HCT116 (cell line): ENCODE results near the gene LRRC4C. TPM values are rescaled to one million over a fixed set of nuclear protein-coding genes. Genes with fewer than 3 reads are reported as not detected.

Experiments used
- ATAC-seq: fragments of 200-7000 bp; cut with Tn5 transposase; 2 replicates; pipeline ENCODE4 v1.9.1; 2020; ENCODE audit warnings: mild to moderate bottlenecking, moderate library complexity
- BruUV-seq: library from RNA; stranded (reverse); fragments of 400-500 nt; replicated peaks from 2 replicates; lab custom pipeline; 2021; lab: Mats Ljungman, UMichigan
- CTCF ChIA-PET: fragments of 300-600 bp; sonication (Branson Sonifier 250); formaldehyde crosslinking; loops from one replicate; lab custom pipeline; 2021; ENCODE audit warnings: antibody characterized with exemption; lab: Charles Lee
- POLR2A ChIA-PET: fragments of 300-600, 350-600 bp; sonication (Branson Sonifier 250); formaldehyde crosslinking; loops from one replicate; lab custom pipeline; 2021; ENCODE audit warnings: antibody characterized with exemption; lab: Charles Lee
- RAD21 ChIA-PET, 2 experiments: fragments of 300-600 bp; sonication (Branson Sonifier 250); formaldehyde crosslinking; loops; one replicate each; lab custom pipeline; 2023; ENCODE audit warnings: low total read pairs in 2 of 2; ENCODE audit not compliant: uncharacterized antibody in 2 of 2, unreplicated experiment in 2 of 2, low non-redundant PET in 1 of 2; lab: Charles Lee
- DNase-seq: peaks from one replicate; pipeline ENCODE4 v3.0.0-alpha.2; 2010; ENCODE audit warnings: low read depth, low spot score
- H2AFZ ChIP-seq: fragments of 200-600 bp; shearing (Covaris generic), sonication (generic); 2 replicates; pipeline ENCODE4 v1.6.1; 2017; ENCODE audit warnings: low read depth, mixed run types, mixed read lengths, antibody characterized with exemption, low read length; ENCODE audit not compliant: poor library complexity, severe bottlenecking
- H3K27ac ChIP-seq: 2 replicates; pipeline ENCODE4 v1.5.1; 2012; ENCODE audit warnings: low read depth, low read length
- H3K27me3 ChIP-seq: fragments of 200-600 bp; sonication (generic); 2 replicates; pipeline ENCODE4 v1.6.1; 2016; ENCODE audit warnings: mixed run types, low read length, mixed read lengths; ENCODE audit not compliant: insufficient read depth
- H3K36me3 ChIP-seq, 2 experiments: fragments of 200-500 bp in 1 of 2; fragments of 200-600 bp in 1 of 2; sonication (Bioruptor generic) in 1 of 2; sonication (generic) in 1 of 2; 2 replicates each; pipeline versions ENCODE4 v1.5.1 to v1.6.1; 2014 to 2016; ENCODE audit warnings: low read length in 2 of 2, inconsistent platforms in 1 of 2, mixed read lengths in 1 of 2, mixed run types in 1 of 2; ENCODE audit not compliant: insufficient read depth in 2 of 2, control insufficient read depth in 1 of 2
- H3K4me1 ChIP-seq, 2 experiments: fragments of 200-600 bp in 1 of 2; sonication (generic) in 1 of 2; 2 replicates each; pipeline versions ENCODE4 v1.5.1 to v1.6.1; 2012 to 2017; ENCODE audit warnings: low read length in 2 of 2, inconsistent platforms in 1 of 2, mild to moderate bottlenecking in 1 of 2, mixed read lengths in 1 of 2, mixed run types in 1 of 2, moderate library complexity in 1 of 2; ENCODE audit not compliant: insufficient read depth in 2 of 2, control insufficient read depth in 1 of 2
- H3K4me2 ChIP-seq: fragments of 200-600 bp; sonication (generic); 2 replicates; pipeline ENCODE4 v1.6.1; 2017; ENCODE audit warnings: mixed run types, low read length, mixed read lengths
- H3K4me3 ChIP-seq, 2 experiments: fragments of 200-600 bp in 1 of 2; sonication (generic) in 1 of 2; replicated peaks in 1 of 2; 2 replicates each; pipeline ENCODE4 v1.5.1; 2011 to 2016; ENCODE audit warnings: low read length in 2 of 2, control low read depth in 1 of 2, low read depth in 1 of 2, mild to moderate bottlenecking in 1 of 2, mixed read lengths in 1 of 2, mixed run types in 1 of 2
- H3K79me2 ChIP-seq: fragments of 200-600 bp; sonication (generic); 2 replicates; pipeline ENCODE4 v1.6.1; 2017; ENCODE audit warnings: mild to moderate bottlenecking, mixed run types, low read length, moderate library complexity, mixed read lengths; ENCODE audit not compliant: insufficient read depth
- H3K9ac ChIP-seq: fragments of 200-600 bp; sonication (generic); 2 replicates; pipeline ENCODE4 v1.6.1; 2016; ENCODE audit warnings: low read length, mixed read lengths
- H3K9me2 ChIP-seq: fragments of 200-600 bp; sonication (generic), shearing (Covaris generic); 2 replicates; pipeline ENCODE4 v1.6.1; 2017; ENCODE audit warnings: mixed run types, mild to moderate bottlenecking, moderate library complexity; ENCODE audit not compliant: insufficient read depth
- H3K9me3 ChIP-seq, 2 experiments: fragments of 200-500 bp in 1 of 2; fragments of 200-600 bp in 1 of 2; sonication (Bioruptor generic) in 1 of 2; sonication (generic) in 1 of 2; 2 replicates each; pipeline ENCODE4 v1.6.1; 2014 to 2017; ENCODE audit warnings: low read length in 2 of 2, mixed read lengths in 2 of 2, inconsistent platforms in 1 of 2, low read depth in 1 of 2, mild to moderate bottlenecking in 1 of 2, mixed run types in 1 of 2, moderate library complexity in 1 of 2; ENCODE audit not compliant: control insufficient read depth in 1 of 2, insufficient read depth in 1 of 2
- H4K20me1 ChIP-seq: fragments of 200-600 bp; sonication (generic), shearing (Covaris generic); 2 replicates; pipeline ENCODE4 v1.6.1; 2017; ENCODE audit warnings: mixed run types, mild to moderate bottlenecking, moderate library complexity; ENCODE audit not compliant: insufficient read depth
- CBX3 ChIP-seq: IDR thresholded peaks from 2 replicates; pipeline ENCODE4 v1.6.1; 2012; ENCODE audit warnings: low read depth
- CTCF ChIP-seq, 3 experiments: fragments of 200-600 bp in 1 of 3; sonication (generic) in 1 of 3; IDR thresholded peaks in 2 of 3; conservative IDR thresholded peaks in 1 of 3; 2 replicates each; pipeline ENCODE4 v1.5.1; 2012 to 2017; ENCODE audit warnings: low read depth in 2 of 3, low read length in 2 of 3, antibody characterized with exemption in 1 of 3, borderline replicate concordance in 1 of 3, control low read depth in 1 of 3, mild to moderate bottlenecking in 1 of 3, mixed read lengths in 1 of 3, mixed run types in 1 of 3, moderate library complexity in 1 of 3; ENCODE audit not compliant: insufficient read depth in 1 of 3
- EGR1 ChIP-seq: IDR thresholded peaks from 2 replicates; pipeline ENCODE4 v1.6.1; 2012; ENCODE audit warnings: low read depth
- ELF1 ChIP-seq: IDR thresholded peaks from 2 replicates; pipeline ENCODE4 v1.6.1; 2012; ENCODE audit warnings: low read depth, borderline replicate concordance
- EZH2 ChIP-seq: fragments of 200-600 bp; sonication (generic); IDR thresholded peaks from 2 replicates; pipeline ENCODE4 v1.6.1; 2017; ENCODE audit warnings: antibody characterized with exemption, mixed run types
- EZH2phosphoT487 ChIP-seq: fragments of 200-600 bp; IDR thresholded peaks from 2 replicates; pipeline ENCODE4 v1.6.1; 2018; ENCODE audit warnings: antibody characterized with exemption, borderline replicate concordance
- FOSL1 ChIP-seq: IDR thresholded peaks from 2 replicates; pipeline ENCODE4 v1.6.1; 2012; ENCODE audit warnings: low read depth
- POLR2AphosphoS5 ChIP-seq: IDR thresholded peaks from 2 replicates; pipeline ENCODE4 v1.6.1; 2011; ENCODE audit warnings: mild to moderate bottlenecking, low read depth, low read length, moderate library complexity
- RAD21 ChIP-seq: IDR thresholded peaks from 2 replicates; pipeline ENCODE4 v1.6.1; 2012; ENCODE audit warnings: low read depth, mild to moderate bottlenecking
- REST ChIP-seq: IDR thresholded peaks from 2 replicates; pipeline ENCODE4 v1.6.1; 2012; ENCODE audit warnings: low read depth
- SIN3A ChIP-seq: IDR thresholded peaks from 2 replicates; pipeline ENCODE4 v1.6.1; 2012; ENCODE audit warnings: low read depth
- ZBTB33 ChIP-seq: IDR thresholded peaks from 2 replicates; pipeline ENCODE4 v1.6.1; 2011; ENCODE audit warnings: mild to moderate bottlenecking, low read length, moderate library complexity; ENCODE audit not compliant: insufficient replicate concordance; ENCODE audit errors: extremely low read depth
- ZFX ChIP-seq: fragments of 450-650 bp; IDR thresholded peaks from 2 replicates; pipeline ENCODE4 v1.6.1; 2017
- intact Hi-C: fragments of 100-400 bp; cut with micrococcal nuclease; formaldehyde crosslinking; loops from 2 replicates; pipeline ENCODE4 v1.10.0; 2022
- total RNA-seq: library from RNA; stranded (reverse); gene quantifications from one replicate; pipeline ENCODE4 v1.2.1, GENCODE V29; 2021; ENCODE audit not compliant: unreplicated experiment

LRRC4C gene
- total RNA-seq, 1 experiment from 2014 or later = not detected

- no peak for TF ChIP-seq REST
These were observed 632.9 kb downstream of the LRRC4C start (continued) for GRCh38 chr11:40826601-40827000.

- no peak for ATAC-seq
- H3K79me2 ChIP-seq = no peaks in the 10 kb centered on the region
- peaks cover 11 to 12% of the 10 kb centered on the region in 2 experiments; a peak in 3 of 4 replicates for H3K9me3 ChIP-seq
- POLR2A ChIA-PET = no interaction called here
- DNase-seq = no peak
- no peak overlapping the region for H2AFZ ChIP-seq
- intact Hi-C loops = no loop called here
- H3K9me2 ChIP-seq = no peaks in the 10 kb centered on the region
- no peaks in the 10 kb centered on the region for H4K20me1 ChIP-seq
- H3K27me3 ChIP-seq = no peaks in the 10 kb centered on the region
- no peak overlapping the region for H3K4me2 ChIP-seq
- H3K4me1 ChIP-seq = no peaks in the 10 kb centered on the region
- no peak overlapping the region for H3K27ac ChIP-seq
- no peak overlapping the region for H3K4me3 ChIP-seq
- CTCF ChIA-PET = no interaction called here
- BruUV-seq = no TSS peak
- no peaks in the 10 kb centered on the region for H3K36me3 ChIP-seq
- H3K9ac ChIP-seq = no peak overlapping the region
- RAD21 ChIA-PET = no interaction called here
- TF ChIP-seq ELF1 (no peak), EZH2 (no peak), POLR2AphosphoS5 (no peak), SIN3A (no peak), ZFX (no peak), CBX3 (no peak), RAD21 (no peak), REST (no peak), CTCF (IDR thresholded peaks at IDR 0.05 in 2 of 3, conservative IDR thresholded peaks at IDR 0.05 in 1 of 3; ENCODE audit: borderline replicate concordance in 1 of 3, insufficient read depth in 1 of 3, low read depth in 2 of 3, low read length in 2 of 3) (no peak), EZH2phosphoT487 (no peak), ZBTB33 (no peak), EGR1 (no peak), FOSL1 (no peak)
These were observed 634.1 kb downstream of the LRRC4C start for GRCh38 chr11:40825201-40825834.
